SK-N-SH (cell line): Measurements from ENCODE around the gene USP10. TPM values are rescaled to one million over a fixed set of nuclear protein-coding genes. Genes with fewer than 3 reads are reported as not detected.

Experiments
- CTCF ChIA-PET: fragments of 300-600, 350-600 bp; formaldehyde crosslinking; extraction: SDS; loops from one replicate; lab custom pipeline; 2021; lab: Yijun Ruan, JAX
- POLR2A ChIA-PET: fragments of 350-600 bp; sonication (Branson Sonifier 250); formaldehyde crosslinking; extraction: SDS; loops from one replicate; lab custom pipeline; 2020; ENCODE audit warnings: antibody characterized with exemption, inconsistent platforms; lab: Yijun Ruan, JAX
- DNase-seq: peaks from one replicate; pipeline ENCODE4 v3.0.0; 2012
- H2AFZ ChIP-seq: fragments of 200-600 bp; sonication (generic); 2 replicates; pipeline ENCODE4 v1.8.1; 2016; ENCODE audit warnings: antibody characterized with exemption, mild to moderate bottlenecking, low read depth
- H3F3A ChIP-seq: fragments of 200-600 bp; sonication (generic); replicated peaks from 2 replicates; pipeline ENCODE3; 2016; ENCODE audit warnings: antibody characterized with exemption, mild to moderate bottlenecking; ENCODE audit not compliant: insufficient read depth
- H3K27ac ChIP-seq, 2 experiments: fragments of 200-500 bp in 1 of 2; fragments of 200-600 bp in 1 of 2; sonication (Bioruptor generic) in 1 of 2; sonication (generic), shearing (Covaris generic) in 1 of 2; 2 replicates each; pipeline versions ENCODE4 v1.5.1 to v1.6.1; 2014 to 2016; ENCODE audit warnings: low read depth in 2 of 2, inconsistent platforms in 1 of 2, low read length in 1 of 2, mild to moderate bottlenecking in 1 of 2, mixed read lengths in 1 of 2
- H3K27me3 ChIP-seq: fragments of 200-600 bp; sonication (generic), shearing (Covaris generic); 2 replicates; pipeline ENCODE4 v1.6.1; 2016; ENCODE audit warnings: mixed run types; ENCODE audit not compliant: insufficient read depth
- H3K36me3 ChIP-seq, 2 experiments: fragments of 200-500 bp in 1 of 2; fragments of 200-600 bp in 1 of 2; sonication (Bioruptor generic) in 1 of 2; sonication (generic) in 1 of 2; replicated peaks in 1 of 2; 2 replicates each; pipeline versions ENCODE3 to v1.5.1; 2014 to 2016; ENCODE audit warnings: low read length in 1 of 2, mild to moderate bottlenecking in 1 of 2; ENCODE audit not compliant: insufficient read depth in 2 of 2, control insufficient read depth in 1 of 2
- H3K4me1 ChIP-seq, 2 experiments: fragments of 200-500 bp in 1 of 2; fragments of 200-600 bp in 1 of 2; sonication (Bioruptor generic) in 1 of 2; sonication (generic), shearing (Covaris generic) in 1 of 2; 2 replicates each; pipeline versions ENCODE4 v1.5.1 to v1.6.1; 2014 to 2016; ENCODE audit warnings: low read depth in 1 of 2, low read length in 1 of 2, mixed run types in 1 of 2; ENCODE audit not compliant: insufficient read depth in 2 of 2, control insufficient read depth in 1 of 2
- H3K4me2 ChIP-seq: fragments of 200-600 bp; sonication (generic), shearing (Covaris generic); 2 replicates; pipeline ENCODE4 v1.6.1; 2017; ENCODE audit warnings: mixed run types
- H3K4me3 ChIP-seq, 2 experiments: fragments of 200-500 bp in 1 of 2; fragments of 200-600 bp in 1 of 2; sonication (Bioruptor generic) in 1 of 2; sonication (generic), shearing (Covaris generic) in 1 of 2; 2 replicates each; pipeline versions ENCODE4 v1.5.1 to v1.8.1; 2014 to 2016; ENCODE audit warnings: low read depth in 2 of 2, inconsistent platforms in 1 of 2, low read length in 1 of 2, mild to moderate bottlenecking in 1 of 2, mixed read lengths in 1 of 2, moderate library complexity in 1 of 2
- H3K79me2 ChIP-seq: fragments of 200-600 bp; sonication (generic); 2 replicates; pipeline ENCODE4 v1.8.1; 2017; ENCODE audit warnings: mild to moderate bottlenecking; ENCODE audit not compliant: insufficient read depth
- H3K9ac ChIP-seq: fragments of 200-600 bp; sonication (generic); 2 replicates; pipeline ENCODE4 v1.6.1; 2017; ENCODE audit warnings: mixed run types
- H3K9me2 ChIP-seq: fragments of 200-600 bp; sonication (generic); 2 replicates; pipeline ENCODE4 v1.6.1; 2017; ENCODE audit warnings: mixed run types
- H3K9me3 ChIP-seq: fragments of 200-600 bp; sonication (generic); 2 replicates; pipeline ENCODE4 v1.6.1; 2017; ENCODE audit warnings: mixed run types, mild to moderate bottlenecking, moderate library complexity
- H4K20me1 ChIP-seq: fragments of 200-600 bp; sonication (generic); 2 replicates; pipeline ENCODE4 v1.6.1; 2017; ENCODE audit warnings: mild to moderate bottlenecking, mixed run types; ENCODE audit not compliant: insufficient read depth
- CTCF ChIP-seq: fragments of 200-600 bp; sonication (generic); IDR thresholded peaks from 2 replicates; pipeline ENCODE4 v1.6.1; 2017; ENCODE audit warnings: antibody characterized with exemption, mild to moderate bottlenecking, moderate library complexity
- FOXJ3 ChIP-seq: sonication (generic); formaldehyde crosslinking; IDR thresholded peaks from 2 replicates; pipeline ENCODE4 v1.5.1; 2020; ENCODE audit warnings: mild to moderate bottlenecking, missing genetic modification reagents
- MXI1 ChIP-seq: IDR thresholded peaks from 2 replicates; pipeline ENCODE4 v1.6.1; 2012; ENCODE audit warnings: mild to moderate bottlenecking, low read depth, low read length, improper control_type of control experiment
- NFIC ChIP-seq: IDR thresholded peaks from 2 replicates; pipeline ENCODE4 v1.4.0; 2012; ENCODE audit warnings: borderline replicate concordance
- NRF1 ChIP-seq: IDR thresholded peaks from 2 replicates; pipeline ENCODE4 v1.6.1; 2012; ENCODE audit warnings: low read depth, mild to moderate bottlenecking, low read length
- RCOR1 ChIP-seq: fragments of 150-350 bp; IDR thresholded peaks from 2 replicates; pipeline ENCODE4 v1.6.1; 2017; ENCODE audit warnings: antibody characterized with exemption, low read length
- SMC3 ChIP-seq: IDR thresholded peaks from 2 replicates; pipeline ENCODE4 v1.6.1; 2012; ENCODE audit warnings: low read depth, low read length, improper control_type of control experiment
- TEAD4 ChIP-seq: IDR thresholded peaks from 2 replicates; pipeline ENCODE4 v1.4.0; 2012; ENCODE audit warnings: mild to moderate bottlenecking, borderline replicate concordance; ENCODE audit not compliant: insufficient read depth
- YY1 ChIP-seq: IDR thresholded peaks from 2 replicates; pipeline ENCODE4 v1.4.0; 2012; ENCODE audit warnings: low read depth, mild to moderate bottlenecking
- WGBS: methylation state at CpG from one replicate; pipeline ENCODE4 v1.1.6; 2017; ENCODE audit warnings: low lambda C conversion rate; 5-methylcytosine and 5-hydroxymethylcytosine counted together
- polyA plus RNA-seq, 3 experiments: library from polyadenylated mRNA; depleted of rRNA; stranded (reverse); fragments of >200 nt; gene quantifications; 2 replicates each; pipeline ENCODE4 v1.2.3, GENCODE V29; 2012
- TF ChIP-seq, protein P1 (sequence below): fragments of 150-350 bp; IDR thresholded peaks from 2 replicates; pipeline ENCODE4 v1.6.1; 2016; ENCODE audit warnings: mild to moderate bottlenecking, low read depth, low read length
- TF ChIP-seq, protein P2 (sequence below): IDR thresholded peaks from 2 replicates; pipeline ENCODE4 v1.6.1; 2012; ENCODE audit warnings: mild to moderate bottlenecking, low read depth, low read length, moderate library complexity
- TF ChIP-seq, protein P3 (sequence below): IDR thresholded peaks from 2 replicates; pipeline ENCODE4; 2012

Gene USP10
- polyA plus RNA-seq, 1 of the 3 experiments (the other 2 are of a cell fraction) = 49.2 TPM

GRCh38 chr16:84660973-84661372 lies 38.8 kb upstream of the USP10 start:
- Histone ChIP-seq H3K9me3 (no peaks in the 10 kb centered on the region), H3K4me2 (no peak overlapping the region), H3K4me1 (no peaks in the 10 kb centered on the region), H3K9me2 (no peaks in the 10 kb centered on the region), H3K36me3 (peaks cover 21 to 72% of the 10 kb centered on the region in 2 experiments), H3K27me3 (no peaks in the 10 kb centered on the region), H3K4me3 (no peak overlapping the region), H2AFZ (no peak overlapping the region), H3F3A (no peaks in the 10 kb centered on the region), H4K20me1 (0 out of 2 replicates have a peak, but pooled peaks cover 3% of the 10 kb centered on the region), H3K27ac (no peak overlapping the region), H3K9ac (no peak overlapping the region), H3K79me2 (peaks cover 6% of the 10 kb centered on the region)
- no peak for TF ChIP-seq NRF1
- no peak for TF ChIP-seq RCOR1
- TF ChIP-seq NFIC = no peak
- TF ChIP-seq, protein P1, sequence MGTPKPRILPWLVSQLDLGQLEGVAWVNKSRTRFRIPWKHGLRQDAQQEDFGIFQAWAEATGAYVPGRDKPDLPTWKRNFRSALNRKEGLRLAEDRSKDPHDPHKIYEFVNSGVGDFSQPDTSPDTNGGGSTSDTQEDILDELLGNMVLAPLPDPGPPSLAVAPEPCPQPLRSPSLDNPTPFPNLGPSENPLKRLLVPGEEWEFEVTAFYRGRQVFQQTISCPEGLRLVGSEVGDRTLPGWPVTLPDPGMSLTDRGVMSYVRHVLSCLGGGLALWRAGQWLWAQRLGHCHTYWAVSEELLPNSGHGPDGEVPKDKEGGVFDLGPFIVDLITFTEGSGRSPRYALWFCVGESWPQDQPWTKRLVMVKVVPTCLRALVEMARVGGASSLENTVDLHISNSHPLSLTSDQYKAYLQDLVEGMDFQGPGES = no peak
- TF ChIP-seq SMC3 = no peak
- TF ChIP-seq FOXJ3 = no peak
- TF ChIP-seq, protein P2, sequence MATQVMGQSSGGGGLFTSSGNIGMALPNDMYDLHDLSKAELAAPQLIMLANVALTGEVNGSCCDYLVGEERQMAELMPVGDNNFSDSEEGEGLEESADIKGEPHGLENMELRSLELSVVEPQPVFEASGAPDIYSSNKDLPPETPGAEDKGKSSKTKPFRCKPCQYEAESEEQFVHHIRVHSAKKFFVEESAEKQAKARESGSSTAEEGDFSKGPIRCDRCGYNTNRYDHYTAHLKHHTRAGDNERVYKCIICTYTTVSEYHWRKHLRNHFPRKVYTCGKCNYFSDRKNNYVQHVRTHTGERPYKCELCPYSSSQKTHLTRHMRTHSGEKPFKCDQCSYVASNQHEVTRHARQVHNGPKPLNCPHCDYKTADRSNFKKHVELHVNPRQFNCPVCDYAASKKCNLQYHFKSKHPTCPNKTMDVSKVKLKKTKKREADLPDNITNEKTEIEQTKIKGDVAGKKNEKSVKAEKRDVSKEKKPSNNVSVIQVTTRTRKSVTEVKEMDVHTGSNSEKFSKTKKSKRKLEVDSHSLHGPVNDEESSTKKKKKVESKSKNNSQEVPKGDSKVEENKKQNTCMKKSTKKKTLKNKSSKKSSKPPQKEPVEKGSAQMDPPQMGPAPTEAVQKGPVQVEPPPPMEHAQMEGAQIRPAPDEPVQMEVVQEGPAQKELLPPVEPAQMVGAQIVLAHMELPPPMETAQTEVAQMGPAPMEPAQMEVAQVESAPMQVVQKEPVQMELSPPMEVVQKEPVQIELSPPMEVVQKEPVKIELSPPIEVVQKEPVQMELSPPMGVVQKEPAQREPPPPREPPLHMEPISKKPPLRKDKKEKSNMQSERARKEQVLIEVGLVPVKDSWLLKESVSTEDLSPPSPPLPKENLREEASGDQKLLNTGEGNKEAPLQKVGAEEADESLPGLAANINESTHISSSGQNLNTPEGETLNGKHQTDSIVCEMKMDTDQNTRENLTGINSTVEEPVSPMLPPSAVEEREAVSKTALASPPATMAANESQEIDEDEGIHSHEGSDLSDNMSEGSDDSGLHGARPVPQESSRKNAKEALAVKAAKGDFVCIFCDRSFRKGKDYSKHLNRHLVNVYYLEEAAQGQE = no peak
- TF ChIP-seq CTCF = no peak
- ChIA-PET POLR2A (no interaction called here), CTCF (interaction anchor here (3.5 to 3.9 kb wide), 2 partner anchors 12 to 65 kb away, joined by 24 to 27 read pairs; no protein-coding TSS in a partner anchor)
- DNase-seq = no peak
- 89% methylated on average over 7 of the region's 7 CpGs for WGBS

- Histone ChIP-seq H3F3A (no peaks in the 10 kb centered on the region), H3K36me3 (peaks cover 25 to 75% of the 10 kb centered on the region in 2 experiments), H3K9me2 (no peaks in the 10 kb centered on the region), H3K9ac (no peak overlapping the region), H3K9me3 (no peaks in the 10 kb centered on the region), H3K4me2 (no peak overlapping the region), H3K79me2 (peaks cover 11% of the 10 kb centered on the region), H3K4me1 (peaks cover 0 to under 1% of the 10 kb centered on the region in 2 experiments; a peak in 1 of 4 replicates), H3K27me3 (no peaks in the 10 kb centered on the region), H3K4me3 (no peak overlapping the region), H2AFZ (no peak overlapping the region), H3K27ac (no peak overlapping the region), H4K20me1 (0 out of 2 replicates have a peak, but pooled peaks cover 6% of the 10 kb centered on the region)
- POLR2A ChIA-PET = no interaction called here
- CTCF ChIA-PET = interaction anchor here (0.6 to 3.9 kb wide), 5 partner anchors 11 to 85 kb away, joined by 3 to 27 read pairs (median 5); no protein-coding TSS in a partner anchor
- DNase-seq = no peak
- WGBS = 98% methylated on average over 14 of the region's 51 CpGs
- TF ChIP-seq TEAD4 (no peak), MXI1 (no peak), SMC3 (no peak), YY1 (no peak)
- TF ChIP-seq, protein P3, sequence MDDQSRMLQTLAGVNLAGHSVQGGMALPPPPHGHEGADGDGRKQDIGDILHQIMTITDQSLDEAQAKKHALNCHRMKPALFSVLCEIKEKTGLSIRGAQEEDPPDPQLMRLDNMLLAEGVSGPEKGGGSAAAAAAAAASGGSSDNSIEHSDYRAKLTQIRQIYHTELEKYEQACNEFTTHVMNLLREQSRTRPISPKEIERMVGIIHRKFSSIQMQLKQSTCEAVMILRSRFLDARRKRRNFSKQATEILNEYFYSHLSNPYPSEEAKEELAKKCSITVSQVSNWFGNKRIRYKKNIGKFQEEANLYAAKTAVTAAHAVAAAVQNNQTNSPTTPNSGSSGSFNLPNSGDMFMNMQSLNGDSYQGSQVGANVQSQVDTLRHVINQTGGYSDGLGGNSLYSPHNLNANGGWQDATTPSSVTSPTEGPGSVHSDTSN = no peak
These were observed 38.3 kb upstream of the USP10 start for GRCh38 chr16:84661418-84662060.
